Panc1 (cell line): Measurements from ENCODE around the gene XNDC1N. TPM values are rescaled to one million over a fixed set of nuclear protein-coding genes. Genes with fewer than 3 reads are reported as not detected.

Experiments
- ATAC-seq: fragments of 200-7000 bp; cut with Tn5 transposase; 2 replicates; pipeline ENCODE4 v1.9.1; 2020; ENCODE audit warnings: mild to moderate bottlenecking, moderate library complexity
- BruUV-seq: library from RNA; stranded (reverse); fragments of 400-500 nt; replicated peaks from 2 replicates; lab custom pipeline; 2021; lab: Mats Ljungman, UMichigan
- CTCF ChIA-PET: fragments of 300-600 bp; sonication (Branson Sonifier 250); formaldehyde crosslinking; loops from one replicate; lab custom pipeline; 2022; ENCODE audit warnings: antibody characterized with exemption; lab: Charles Lee
- POLR2A ChIA-PET: fragments of 300-600 bp; sonication (Branson Sonifier 250); formaldehyde crosslinking; loops from one replicate; lab custom pipeline; 2022; ENCODE audit warnings: antibody characterized with exemption; lab: Charles Lee
- DNase-seq: peaks from one replicate; pipeline ENCODE4 v3.0.0-alpha.2; 2010; ENCODE audit warnings: low read depth, low spot score
- H3K27ac ChIP-seq: 2 replicates; pipeline ENCODE4 v1.5.1; 2011; ENCODE audit warnings: mild to moderate bottlenecking, low read length, inconsistent platforms
- H3K27me3 ChIP-seq: fragments of 200-500 bp; sonication (Bioruptor generic); 2 replicates; pipeline ENCODE4 v1.6.0; 2014; ENCODE audit warnings: low read length, inconsistent platforms; ENCODE audit not compliant: control insufficient read depth, insufficient read depth
- H3K36me3 ChIP-seq: fragments of 200-500 bp; sonication (Bioruptor generic); 2 replicates; pipeline ENCODE4 v1.5.1; 2014; ENCODE audit warnings: inconsistent platforms, mild to moderate bottlenecking, low read length, moderate library complexity; ENCODE audit not compliant: control insufficient read depth, insufficient read depth
- H3K4me1 ChIP-seq: 2 replicates; pipeline ENCODE4 v1.5.1; 2011; ENCODE audit warnings: inconsistent platforms, mild to moderate bottlenecking, low read length, moderate library complexity; ENCODE audit not compliant: control insufficient read depth, insufficient read depth
- H3K4me3 ChIP-seq, 2 experiments: 2 replicates each; pipeline ENCODE4 v1.5.1; 2011 to 2012; ENCODE audit warnings: low read depth in 2 of 2, low read length in 2 of 2, mild to moderate bottlenecking in 2 of 2, inconsistent platforms in 1 of 2, moderate library complexity in 1 of 2
- H3K9me3 ChIP-seq: fragments of 200-500 bp; sonication (Bioruptor generic); 2 replicates; pipeline ENCODE4 v1.5.1; 2014; ENCODE audit warnings: low read depth, mild to moderate bottlenecking, inconsistent platforms, low read length, moderate library complexity; ENCODE audit not compliant: control insufficient read depth, insufficient read depth
- POLR2AphosphoS5 ChIP-seq: IDR thresholded peaks from 2 replicates; pipeline ENCODE4 v1.6.1; 2012; ENCODE audit warnings: mild to moderate bottlenecking, low read depth, low read length, moderate library complexity
- SIN3A ChIP-seq: IDR thresholded peaks from 2 replicates; pipeline ENCODE4 v1.6.1; 2012; ENCODE audit warnings: low read depth, mild to moderate bottlenecking, low read length, moderate library complexity, borderline replicate concordance; ENCODE audit not compliant: insufficient read depth
- TCF7L2 ChIP-seq: IDR thresholded peaks from 2 replicates; pipeline ENCODE4 v1.6.1; 2011; ENCODE audit warnings: mild to moderate bottlenecking, low read depth, low read length, inconsistent platforms
- in situ Hi-C: cut with HindIII; loops from 2 replicates; pipeline ENCODE4 v1.10.0; 2016; ENCODE audit warnings: low sequenced_read_pairs, low pct_unique_long_range_greater_than_20kb
- intact Hi-C: fragments of 100-400 bp; cut with micrococcal nuclease; formaldehyde crosslinking; loops from one replicate; pipeline ENCODE4 v1.10.0; 2022; ENCODE audit not compliant: unreplicated experiment
- total RNA-seq: library from RNA; stranded (reverse); gene quantifications from one replicate; pipeline ENCODE4 v1.2.1, GENCODE V29; 2021; ENCODE audit not compliant: unreplicated experiment
- TF ChIP-seq, protein P1 (sequence below), 2 experiments: IDR thresholded peaks; 2 replicates each; pipeline ENCODE4 v1.6.1; 2011 to 2012; ENCODE audit warnings: low read depth in 2 of 2, control low read depth in 1 of 2, low read length in 1 of 2, mild to moderate bottlenecking in 1 of 2, moderate library complexity in 1 of 2; ENCODE audit not compliant: insufficient read depth in 1 of 2
- TF ChIP-seq, protein P2 (sequence below): fragments of 450-650 bp; IDR thresholded peaks from 2 replicates; pipeline ENCODE4 v1.5.1; 2017; ENCODE audit warnings: mild to moderate bottlenecking

The XNDC1N gene
- total RNA-seq, 1 experiment from 2014 or later: 11.5 TPM

DNA sequence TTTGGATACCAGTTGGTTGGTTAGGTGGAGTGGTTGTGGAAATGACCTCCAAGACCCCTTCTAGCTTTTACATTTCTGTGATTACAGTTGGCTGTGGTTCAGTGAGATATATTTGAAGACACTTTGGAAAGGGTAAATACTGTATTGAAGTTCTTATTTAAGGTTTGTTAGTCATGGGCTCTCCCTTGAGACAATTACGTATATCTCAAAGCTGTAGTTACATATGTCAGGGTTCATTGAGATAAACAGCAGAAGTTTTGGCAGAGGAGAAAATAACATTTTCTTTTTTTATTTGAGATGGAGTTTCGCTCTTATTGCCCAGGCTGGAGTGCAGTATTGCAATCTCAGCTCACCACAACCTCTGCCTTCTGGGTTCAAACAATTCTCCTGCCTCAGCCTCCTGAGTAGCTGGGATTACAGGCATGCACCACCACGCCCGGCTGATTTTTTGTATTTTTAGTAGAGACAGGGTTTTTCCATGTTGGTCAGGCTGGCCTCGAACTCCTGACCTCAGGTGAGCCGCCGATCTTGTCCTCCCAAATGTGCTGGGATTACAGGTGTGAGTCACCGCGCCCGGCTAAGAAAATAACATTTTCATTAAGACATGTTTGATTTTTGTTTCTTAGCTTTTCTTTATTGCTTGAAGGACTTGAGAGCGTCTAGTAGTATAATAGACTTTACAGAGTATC lies 2.3 kb upstream of the XNDC1N start:
- Histone ChIP-seq H3K27me3 (no peaks in the 10 kb centered on the region), H3K36me3 (no peaks in the 10 kb centered on the region; the same call in 1 of the 2 replicates), H3K4me1 (peaks cover 26% of the 10 kb centered on the region), H3K27ac (no peak overlapping the region), H3K4me3 (peak overlapping the region in 1 of 2 experiments; percentile 90; a peak in 1 of 4 replicates), H3K9me3 (no peaks in the 10 kb centered on the region)
- TF ChIP-seq TCF7L2 (no peak), POLR2AphosphoS5 (no peak)
- TF ChIP-seq, protein P1, sequence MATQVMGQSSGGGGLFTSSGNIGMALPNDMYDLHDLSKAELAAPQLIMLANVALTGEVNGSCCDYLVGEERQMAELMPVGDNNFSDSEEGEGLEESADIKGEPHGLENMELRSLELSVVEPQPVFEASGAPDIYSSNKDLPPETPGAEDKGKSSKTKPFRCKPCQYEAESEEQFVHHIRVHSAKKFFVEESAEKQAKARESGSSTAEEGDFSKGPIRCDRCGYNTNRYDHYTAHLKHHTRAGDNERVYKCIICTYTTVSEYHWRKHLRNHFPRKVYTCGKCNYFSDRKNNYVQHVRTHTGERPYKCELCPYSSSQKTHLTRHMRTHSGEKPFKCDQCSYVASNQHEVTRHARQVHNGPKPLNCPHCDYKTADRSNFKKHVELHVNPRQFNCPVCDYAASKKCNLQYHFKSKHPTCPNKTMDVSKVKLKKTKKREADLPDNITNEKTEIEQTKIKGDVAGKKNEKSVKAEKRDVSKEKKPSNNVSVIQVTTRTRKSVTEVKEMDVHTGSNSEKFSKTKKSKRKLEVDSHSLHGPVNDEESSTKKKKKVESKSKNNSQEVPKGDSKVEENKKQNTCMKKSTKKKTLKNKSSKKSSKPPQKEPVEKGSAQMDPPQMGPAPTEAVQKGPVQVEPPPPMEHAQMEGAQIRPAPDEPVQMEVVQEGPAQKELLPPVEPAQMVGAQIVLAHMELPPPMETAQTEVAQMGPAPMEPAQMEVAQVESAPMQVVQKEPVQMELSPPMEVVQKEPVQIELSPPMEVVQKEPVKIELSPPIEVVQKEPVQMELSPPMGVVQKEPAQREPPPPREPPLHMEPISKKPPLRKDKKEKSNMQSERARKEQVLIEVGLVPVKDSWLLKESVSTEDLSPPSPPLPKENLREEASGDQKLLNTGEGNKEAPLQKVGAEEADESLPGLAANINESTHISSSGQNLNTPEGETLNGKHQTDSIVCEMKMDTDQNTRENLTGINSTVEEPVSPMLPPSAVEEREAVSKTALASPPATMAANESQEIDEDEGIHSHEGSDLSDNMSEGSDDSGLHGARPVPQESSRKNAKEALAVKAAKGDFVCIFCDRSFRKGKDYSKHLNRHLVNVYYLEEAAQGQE (IDR thresholded peaks at IDR 0.05; ENCODE audit: insufficient read depth in 1 of 2, low read depth in 2 of 2, low read length in 1 of 2): no peak
- TF ChIP-seq, protein P2, sequence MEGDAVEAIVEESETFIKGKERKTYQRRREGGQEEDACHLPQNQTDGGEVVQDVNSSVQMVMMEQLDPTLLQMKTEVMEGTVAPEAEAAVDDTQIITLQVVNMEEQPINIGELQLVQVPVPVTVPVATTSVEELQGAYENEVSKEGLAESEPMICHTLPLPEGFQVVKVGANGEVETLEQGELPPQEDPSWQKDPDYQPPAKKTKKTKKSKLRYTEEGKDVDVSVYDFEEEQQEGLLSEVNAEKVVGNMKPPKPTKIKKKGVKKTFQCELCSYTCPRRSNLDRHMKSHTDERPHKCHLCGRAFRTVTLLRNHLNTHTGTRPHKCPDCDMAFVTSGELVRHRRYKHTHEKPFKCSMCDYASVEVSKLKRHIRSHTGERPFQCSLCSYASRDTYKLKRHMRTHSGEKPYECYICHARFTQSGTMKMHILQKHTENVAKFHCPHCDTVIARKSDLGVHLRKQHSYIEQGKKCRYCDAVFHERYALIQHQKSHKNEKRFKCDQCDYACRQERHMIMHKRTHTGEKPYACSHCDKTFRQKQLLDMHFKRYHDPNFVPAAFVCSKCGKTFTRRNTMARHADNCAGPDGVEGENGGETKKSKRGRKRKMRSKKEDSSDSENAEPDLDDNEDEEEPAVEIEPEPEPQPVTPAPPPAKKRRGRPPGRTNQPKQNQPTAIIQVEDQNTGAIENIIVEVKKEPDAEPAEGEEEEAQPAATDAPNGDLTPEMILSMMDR: no peak
- no peak for ATAC-seq
- DNase-seq: no peak
- CTCF ChIA-PET: interaction anchor here (0.6 to 1.1 kb wide), 2 partner anchors 47 to 51 kb away, joined by 3 to 5 read pairs; no protein-coding TSS in a partner anchor
- intact Hi-C loops: no loop called here
- TSS peak; percentile 54 for BruUV-seq
- POLR2A ChIA-PET: no interaction called here
- in situ Hi-C loops: no loop called here

DNA sequence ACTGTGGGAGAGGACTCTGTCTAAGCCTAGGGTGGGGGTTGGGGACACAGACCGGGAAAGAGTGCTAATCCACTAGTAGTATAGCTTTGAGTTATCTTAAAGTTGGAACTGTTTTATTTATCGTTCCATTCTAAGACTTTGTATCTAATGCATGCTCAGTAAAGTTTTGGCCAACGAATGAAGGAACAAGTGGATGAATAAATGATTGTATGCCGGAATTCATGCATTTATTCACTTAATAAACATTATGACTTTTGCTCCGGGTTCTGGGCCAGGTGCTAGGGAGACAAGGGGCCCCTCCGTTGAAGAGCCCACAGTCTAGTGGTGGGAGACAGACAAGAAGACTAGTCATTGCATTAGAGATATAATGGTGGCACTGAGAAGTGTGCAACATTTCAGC lies 1.1 kb upstream of the XNDC1N start:
- CTCF ChIA-PET: no interaction called here
- Histone ChIP-seq H3K4me1 (peaks cover 26% of the 10 kb centered on the region), H3K27me3 (no peaks in the 10 kb centered on the region), H3K27ac (peak overlapping the region; percentile 100), H3K36me3 (no peaks in the 10 kb centered on the region; the same call in 1 of the 2 replicates), H3K9me3 (no peaks in the 10 kb centered on the region), H3K4me3 (peak overlapping the region; percentile 90 to 92)
- no peak for ATAC-seq
- no peak for DNase-seq
- no TSS peak for BruUV-seq
- in situ Hi-C loops (no loop called here), intact Hi-C loops (no loop called here)
- POLR2A ChIA-PET: interaction anchor here (0.5 kb wide), 1 partner anchor 87 kb away, joined by 5 read pairs; no protein-coding TSS in a partner anchor
- TF ChIP-seq, protein P2: no peak
- TF ChIP-seq, protein P1 (IDR thresholded peaks at IDR 0.05; ENCODE audit: insufficient read depth in 1 of 2, low read depth in 2 of 2, low read length in 1 of 2): no peak
- TF ChIP-seq TCF7L2 (no peak), POLR2AphosphoS5 (no peak), SIN3A (no peak)
